ENCODE measurements around the gene LIPC.

LIPC gene

GRCh38 chr15:58598829-58599210 lies 167.0 kb downstream of the LIPC start:
- no peak overlapping the region for H3K27ac ChIP-seq
- TF ChIP-seq ZFX (IDR thresholded peaks at IDR 0.05; ENCODE audit: borderline replicate concordance) (no peak), CTCF (IDR thresholded peaks at IDR 0.05) (no peak)

- TF ChIP-seq ZFX (IDR thresholded peaks at IDR 0.05; ENCODE audit: borderline replicate concordance) (no peak), CTCF (IDR thresholded peaks at IDR 0.05) (no peak)
- H3K27ac ChIP-seq: no peak overlapping the region
Measured at GRCh38 chr15:58602823-58603222, 171.0 kb downstream of the LIPC start.

- H3K27ac ChIP-seq: peak overlapping the region; percentile 82
Measured at GRCh38 chr15:58603927-58604326, 172.1 kb downstream of the LIPC start.

GRCh38 chr15:58604455-58604923 lies 172.7 kb downstream of the LIPC start:
- H3K27ac ChIP-seq: peak overlapping the region; percentile 82
- TF ChIP-seq CTCF (IDR thresholded peaks at IDR 0.05) (no peak), ZFX (IDR thresholded peaks at IDR 0.05; ENCODE audit: borderline replicate concordance) (no peak)

- H3K27ac ChIP-seq: no peak overlapping the region
- TF ChIP-seq CTCF (IDR thresholded peaks at IDR 0.05) (no peak), ZFX (IDR thresholded peaks at IDR 0.05; ENCODE audit: borderline replicate concordance) (no peak)
Measured at GRCh38 chr15:58605931-58606530, 174.2 kb downstream of the LIPC start.

GRCh38 chr15:58606577-58607080 lies 174.8 kb downstream of the LIPC start:
- TF ChIP-seq CTCF (IDR thresholded peaks at IDR 0.05): no peak
- TF ChIP-seq ZFX (IDR thresholded peaks at IDR 0.05; ENCODE audit: borderline replicate concordance): no peak
- H3K27ac ChIP-seq: no peak overlapping the region

- TF ChIP-seq ZFX (IDR thresholded peaks at IDR 0.05; ENCODE audit: borderline replicate concordance): no peak
- no peak for TF ChIP-seq CTCF (IDR thresholded peaks at IDR 0.05)
- no peak overlapping the region for H3K27ac ChIP-seq
Measured at GRCh38 chr15:58608129-58608590, 176.4 kb downstream of the LIPC start.

GRCh38 chr15:58608711-58609110 lies 176.9 kb downstream of the LIPC start:
- no peak overlapping the region for H3K27ac ChIP-seq
- TF ChIP-seq CTCF (IDR thresholded peaks at IDR 0.05) (no peak), ZFX (IDR thresholded peaks at IDR 0.05; ENCODE audit: borderline replicate concordance) (no peak)
